GM12801 (cell line): ENCODE measurements around the gene SYT13.

ENCODE experiments used
- TF ChIP-seq, protein P1 (sequence below): IDR thresholded peaks from one replicate; pipeline ENCODE4 v1.5.1; 2011; ENCODE audit warnings: control low read depth; ENCODE audit not compliant: insufficient read length; ENCODE audit errors: extremely low read depth

Gene SYT13

DNA sequence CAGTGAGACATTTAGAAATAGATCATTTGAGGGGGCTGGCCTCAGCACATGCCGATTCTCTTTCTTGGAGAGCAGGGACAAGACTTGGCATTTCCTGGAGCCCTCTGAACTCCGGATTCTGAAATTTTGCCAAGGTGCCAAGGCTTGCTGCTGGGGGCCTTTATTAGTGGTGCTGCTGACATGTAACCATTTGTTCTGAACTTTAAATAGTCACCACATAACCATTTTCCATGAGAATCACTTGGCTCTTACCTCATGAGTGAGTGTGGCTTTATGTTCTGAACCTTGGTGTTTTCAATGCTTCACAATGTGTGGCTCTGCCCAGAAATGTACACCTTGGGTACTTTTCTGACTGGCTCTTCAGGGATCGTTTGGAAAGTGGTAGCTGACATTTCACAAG, 33.3 kb downstream of the SYT13 start:
- TF ChIP-seq, protein P1, sequence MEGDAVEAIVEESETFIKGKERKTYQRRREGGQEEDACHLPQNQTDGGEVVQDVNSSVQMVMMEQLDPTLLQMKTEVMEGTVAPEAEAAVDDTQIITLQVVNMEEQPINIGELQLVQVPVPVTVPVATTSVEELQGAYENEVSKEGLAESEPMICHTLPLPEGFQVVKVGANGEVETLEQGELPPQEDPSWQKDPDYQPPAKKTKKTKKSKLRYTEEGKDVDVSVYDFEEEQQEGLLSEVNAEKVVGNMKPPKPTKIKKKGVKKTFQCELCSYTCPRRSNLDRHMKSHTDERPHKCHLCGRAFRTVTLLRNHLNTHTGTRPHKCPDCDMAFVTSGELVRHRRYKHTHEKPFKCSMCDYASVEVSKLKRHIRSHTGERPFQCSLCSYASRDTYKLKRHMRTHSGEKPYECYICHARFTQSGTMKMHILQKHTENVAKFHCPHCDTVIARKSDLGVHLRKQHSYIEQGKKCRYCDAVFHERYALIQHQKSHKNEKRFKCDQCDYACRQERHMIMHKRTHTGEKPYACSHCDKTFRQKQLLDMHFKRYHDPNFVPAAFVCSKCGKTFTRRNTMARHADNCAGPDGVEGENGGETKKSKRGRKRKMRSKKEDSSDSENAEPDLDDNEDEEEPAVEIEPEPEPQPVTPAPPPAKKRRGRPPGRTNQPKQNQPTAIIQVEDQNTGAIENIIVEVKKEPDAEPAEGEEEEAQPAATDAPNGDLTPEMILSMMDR, result no peak

DNA sequence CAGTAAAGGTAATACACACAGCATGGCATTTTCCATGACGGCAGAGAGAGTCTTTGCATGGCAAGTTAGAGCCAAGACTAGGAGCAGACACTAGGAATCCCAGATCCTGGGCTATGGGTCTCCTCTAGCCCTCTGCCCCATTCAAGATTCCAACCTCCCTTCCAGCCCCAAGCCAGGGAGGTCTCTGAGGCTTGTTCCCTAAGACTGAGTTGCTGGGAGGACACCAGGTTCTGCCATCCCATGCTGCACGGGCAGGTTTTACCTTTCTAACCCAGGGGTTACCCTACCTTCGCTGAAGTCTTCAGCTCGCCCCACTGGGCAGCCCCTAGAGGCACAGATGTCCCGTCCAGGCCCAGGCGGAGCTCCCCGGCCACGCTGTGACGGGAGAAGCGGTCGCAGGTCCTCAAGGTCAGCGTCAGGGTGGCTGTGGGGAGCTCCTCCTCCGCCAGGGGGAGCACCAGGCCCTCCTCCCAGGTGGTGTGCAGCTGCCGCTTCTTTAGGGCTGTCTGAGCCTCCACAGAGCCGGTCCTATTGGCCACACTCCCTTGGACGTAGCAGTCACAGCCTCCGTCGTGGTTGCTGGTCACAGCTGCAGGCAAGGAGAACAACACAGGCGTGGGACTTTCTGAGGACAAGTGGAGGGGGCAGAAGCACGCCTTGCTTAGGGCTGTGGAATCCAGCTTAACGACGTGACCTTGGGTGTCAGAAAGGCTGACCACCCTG, 33.8 kb downstream of the SYT13 start:
- TF ChIP-seq, protein P1, result no peak

DNA sequence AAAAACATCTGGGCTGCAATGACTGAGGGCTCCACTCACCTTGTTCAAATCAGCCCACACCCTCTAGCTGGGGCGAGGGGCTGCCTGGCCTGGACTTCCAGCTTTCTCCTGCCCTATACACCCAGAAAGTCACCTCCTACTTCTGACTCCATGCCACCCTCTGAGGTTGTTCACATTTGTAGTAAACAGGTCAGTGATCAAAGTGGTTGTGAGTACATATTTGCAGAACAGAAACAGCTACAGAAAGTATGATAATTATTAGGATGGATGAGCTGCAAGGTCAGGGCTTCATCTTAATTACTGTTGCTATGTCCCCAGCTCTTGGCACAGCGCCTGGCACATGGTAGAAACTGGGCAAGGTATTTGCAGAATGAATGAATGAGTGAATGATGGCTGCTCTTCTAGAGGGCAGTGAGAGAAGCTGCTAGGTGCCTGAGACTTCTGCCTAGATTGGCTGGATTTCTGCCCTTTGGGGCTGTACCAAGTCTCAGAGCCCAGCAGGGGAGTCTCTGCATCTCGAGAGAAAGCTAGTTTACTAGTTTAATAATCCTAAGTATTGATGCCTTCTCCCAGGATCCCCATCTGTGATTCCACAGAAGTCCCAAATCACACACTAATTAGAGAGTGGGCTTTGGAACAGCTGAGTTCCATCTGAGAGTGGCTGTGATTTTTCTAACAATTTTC, 36.0 kb downstream of the SYT13 start:
- TF ChIP-seq, protein P1, result no peak

DNA sequence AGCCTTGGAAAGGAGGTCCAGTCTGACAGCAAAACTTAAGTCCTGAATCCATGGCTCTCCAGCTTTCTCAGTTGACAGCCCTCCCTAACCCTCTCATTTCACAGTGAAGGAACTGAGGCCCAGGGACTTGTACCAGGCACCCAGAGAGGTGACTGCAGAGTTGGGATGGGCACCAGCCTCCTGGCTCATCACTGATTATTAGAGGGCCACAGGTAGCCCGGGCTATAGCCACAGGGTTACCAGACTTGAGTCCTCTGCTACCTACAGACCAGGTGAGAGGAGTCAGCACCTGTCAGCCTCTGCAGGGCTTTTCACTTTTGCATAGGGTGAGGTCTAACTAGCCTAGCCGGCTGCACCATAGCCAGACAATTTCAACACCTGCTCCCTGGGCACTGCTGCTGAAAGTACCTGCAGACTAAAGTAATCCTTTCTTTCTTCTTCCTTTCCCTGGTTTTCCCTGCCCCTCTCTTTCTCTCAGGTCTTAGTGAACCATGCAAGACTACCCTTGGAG, 37.6 kb downstream of the SYT13 start:
- TF ChIP-seq, protein P1, result no peak

DNA sequence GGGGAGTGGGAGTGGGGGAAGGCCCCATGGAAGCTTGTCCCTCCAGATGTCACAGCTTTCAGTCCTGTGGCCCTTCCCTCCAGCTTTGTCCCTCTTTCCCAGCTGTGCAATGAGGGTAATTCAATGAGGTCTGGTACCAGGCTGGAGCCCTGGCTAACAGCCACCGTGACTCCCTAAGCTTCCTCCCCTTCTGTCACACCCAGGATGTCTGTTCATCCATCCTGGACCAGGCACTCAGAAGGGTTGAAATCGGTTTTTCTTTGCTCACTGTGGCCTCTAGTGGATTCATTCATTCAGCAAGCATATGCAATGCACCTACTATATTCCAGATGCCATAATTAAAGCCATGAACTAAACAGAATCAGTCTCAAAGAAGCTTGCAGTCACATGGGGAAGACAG, 38.7 kb downstream of the SYT13 start:
- TF ChIP-seq, protein P1, result no peak

DNA sequence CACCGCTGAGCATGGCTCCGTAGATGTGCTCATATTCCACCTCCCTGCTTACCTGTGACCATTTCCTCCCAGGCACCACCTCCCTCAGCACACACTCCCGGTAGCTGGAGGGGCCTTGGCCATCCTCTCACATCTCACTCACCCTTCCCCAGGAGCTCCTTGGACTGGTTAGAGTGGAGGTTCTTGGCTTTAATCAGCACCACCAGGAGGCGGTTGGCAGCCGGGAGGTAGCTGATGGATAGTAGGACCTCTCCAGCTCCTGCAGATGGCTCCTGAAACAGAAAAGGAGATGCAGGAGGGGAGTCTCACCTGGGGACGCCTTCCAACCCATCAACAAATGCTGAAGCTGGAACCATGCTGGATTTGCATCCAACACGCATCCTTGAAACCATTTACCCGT, 39.9 kb downstream of the SYT13 start:
- TF ChIP-seq, protein P1, result no peak

DNA sequence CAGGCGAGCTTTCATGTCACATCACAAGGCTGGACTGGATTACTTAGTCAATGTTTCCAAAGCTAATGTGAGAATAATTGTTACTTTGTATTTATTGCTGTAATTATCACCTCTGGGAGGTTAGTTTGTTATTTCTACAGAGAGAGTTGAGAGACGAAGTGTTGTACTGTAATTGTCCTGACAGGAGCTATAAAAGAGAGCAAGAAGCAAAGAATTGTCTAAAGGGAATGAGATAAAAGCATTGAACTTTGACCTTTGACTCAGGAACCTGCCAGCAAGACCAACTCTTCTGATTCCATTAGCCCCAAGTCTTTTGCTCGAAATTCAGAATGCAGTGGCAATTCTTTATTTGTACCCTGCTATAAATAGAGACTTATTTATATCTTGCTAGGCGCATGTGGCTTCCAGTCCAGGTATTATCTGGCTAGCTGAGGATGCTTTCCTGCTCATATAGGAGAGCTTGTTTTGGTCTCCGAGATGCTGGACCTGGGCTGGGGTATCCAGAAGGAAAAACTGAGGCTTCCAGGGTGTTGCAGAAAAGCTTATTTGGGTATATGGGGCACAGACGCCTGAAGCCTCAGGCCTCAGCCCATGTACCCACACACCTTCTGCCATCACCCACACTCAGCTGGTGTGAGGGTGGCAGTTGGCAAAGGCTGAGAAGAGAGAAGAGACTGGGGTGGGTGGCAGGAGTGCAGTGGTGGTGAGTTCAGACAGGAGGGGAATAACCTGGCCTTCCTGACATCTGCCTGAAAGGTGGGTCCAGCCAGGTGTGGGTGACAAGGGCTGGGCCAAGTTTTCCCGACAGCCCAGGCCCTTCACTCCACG, 40.7 kb downstream of the SYT13 start:
- TF ChIP-seq, protein P1, result no peak
